Peyer's patch (tissue), 4 donors: ENCODE data around the gene BCL11A.

Experiments used
- CTCF ChIP-seq, 6 experiments: fragments of 450-650 bp in 4 of 6; fragments of 200-600 bp in 2 of 6; sonication (generic) in 1 of 6; IDR thresholded peaks; one replicate each; pipeline ENCODE4 v1.5.1; 2017 to 2019; ENCODE audit warnings: antibody characterized with exemption in 6 of 6, mild to moderate bottlenecking in 3 of 6, moderate library complexity in 1 of 6
- POLR2A ChIP-seq, 2 donors: fragments of 450-650 bp; IDR thresholded peaks; one replicate each; pipeline ENCODE4 v1.5.1; 2017; ENCODE audit warnings: antibody characterized with exemption in 2 of 2, mild to moderate bottlenecking in 2 of 2, moderate library complexity in 2 of 2

DNA sequence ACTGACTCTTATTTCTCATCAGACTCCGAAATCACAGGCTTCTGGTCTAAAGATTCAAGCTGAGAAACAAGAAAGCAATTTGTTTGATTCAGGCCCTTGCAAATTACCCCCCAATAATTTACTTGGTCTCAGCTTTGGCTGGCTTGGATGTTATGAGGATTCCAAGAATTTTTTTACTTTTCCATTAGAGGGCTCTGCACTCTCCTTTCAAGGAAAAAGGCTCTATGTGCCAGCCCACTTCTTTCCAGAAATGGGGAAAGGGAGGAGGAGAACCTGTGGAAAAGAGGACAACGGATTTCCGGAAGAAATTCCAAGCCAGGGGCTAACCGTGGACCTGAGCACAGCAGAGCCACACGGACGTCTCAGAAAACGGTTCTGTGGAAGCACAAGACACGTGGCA, 44.4 kb downstream of the BCL11A start:
- no peak for TF ChIP-seq CTCF (IDR thresholded peaks at IDR 0.05)
- no peak for TF ChIP-seq POLR2A (IDR thresholded peaks at IDR 0.05)
